GM19463 (cell line): ENCODE data around the gene KASH5.

Experiments
- ATAC-seq: cut with Tn5 transposase; IDR thresholded peaks from one replicate; pipeline ENCODE4 v1.9.1; 2021; ENCODE audit warnings: mild to moderate bottlenecking, moderate library complexity; ENCODE audit not compliant: unreplicated experiment

KASH5 gene

GRCh38 chr19:49393881-49394280 lies 5.8 kb downstream of the KASH5 start:
- no peak for ATAC-seq

GRCh38 chr19:49395581-49396407 lies 7.7 kb downstream of the KASH5 start:
- no peak for ATAC-seq

GRCh38 chr19:49396738-49397505 lies 8.9 kb downstream of the KASH5 start:
- ATAC-seq, result no peak

GRCh38 chr19:49398001-49398615 lies 10.1 kb downstream of the KASH5 start:
- no peak for ATAC-seq

GRCh38 chr19:49398931-49399330 lies 10.9 kb downstream of the KASH5 start:
- ATAC-seq, result no peak

- ATAC-seq, result no peak
Observed at GRCh38 chr19:49400029-49400428, 12.0 kb downstream of the KASH5 start.

- ATAC-seq, result no peak
Observed at GRCh38 chr19:49403404-49404187, 15.5 kb downstream of the KASH5 start.

GRCh38 chr19:49407079-49407478 lies 19.0 kb downstream of the KASH5 start:
- no peak for ATAC-seq

- no peak for ATAC-seq
Observed at GRCh38 chr19:49407482-49408015, 19.5 kb downstream of the KASH5 start.

GRCh38 chr19:49408816-49409440 lies 20.9 kb downstream of the KASH5 start:
- no peak for ATAC-seq

GRCh38 chr19:49409441-49410029 lies 21.5 kb downstream of the KASH5 start:
- no peak for ATAC-seq

- no peak for ATAC-seq
Observed at GRCh38 chr19:49411681-49412326, 23.8 kb downstream of the KASH5 start.

- no peak for ATAC-seq
Observed at GRCh38 chr19:49413348-49413747, 25.3 kb downstream of the KASH5 start.

GRCh38 chr19:49414256-49414655 lies 26.2 kb downstream of the KASH5 start:
- ATAC-seq, result no peak

GRCh38 chr19:49415102-49415809 lies 27.2 kb downstream of the KASH5 start:
- ATAC-seq, result no peak

GRCh38 chr19:49415810-49416200 lies 27.8 kb downstream of the KASH5 start:
- ATAC-seq, result no peak

- no peak for ATAC-seq
Observed at GRCh38 chr19:49417088-49417487, 29.0 kb downstream of the KASH5 start.

- no peak for ATAC-seq
Observed at GRCh38 chr19:49418511-49418910, 30.5 kb downstream of the KASH5 start.

GRCh38 chr19:49419173-49419572 lies 31.1 kb downstream of the KASH5 start:
- no peak for ATAC-seq
